HEK293 (cell line): ENCODE results near the gene TMEM60.
"Not testable (repeated sequence)": the region's sequence is repeated elsewhere in the genome, so short reads cannot be mapped to it uniquely, and the experiment has no call there.

ENCODE experiments used
- CTCF ChIA-PET: fragments of 350-600 bp; formaldehyde crosslinking; extraction: SDS; loops from one replicate; lab custom pipeline; 2021; ENCODE audit warnings: antibody characterized with exemption; lab: Yijun Ruan, JAX
- POLR2A ChIA-PET: fragments of 300-600 bp; formaldehyde crosslinking; extraction: SDS; loops from one replicate; lab custom pipeline; 2020; ENCODE audit warnings: antibody characterized with exemption, inconsistent platforms; lab: Yijun Ruan, JAX
- H3K27ac ChIP-seq: fragments of 200-500 bp; sonication (Bioruptor generic); 2 replicates; pipeline ENCODE4 v1.5.1; 2014; ENCODE audit warnings: low read depth, low read length, control low read depth, inconsistent platforms; ENCODE audit errors: extremely low read depth
- H3K36me3 ChIP-seq, 2 experiments: fragments of 200-500 bp in 1 of 2; sonication (Bioruptor generic) in 1 of 2; 1 replicate in 1 of 2; 2 replicates in 1 of 2; pipeline ENCODE4 v1.5.1; 2014 to 2017; ENCODE audit warnings: inconsistent platforms in 2 of 2, low read length in 2 of 2; ENCODE audit not compliant: control insufficient read depth in 2 of 2, insufficient read depth in 1 of 2
- H3K4me1 ChIP-seq: fragments of 200-500 bp; sonication (Bioruptor generic); 2 replicates; pipeline ENCODE4 v1.5.1; 2014; ENCODE audit warnings: mild to moderate bottlenecking, low read length, inconsistent platforms; ENCODE audit not compliant: control insufficient read depth, insufficient read depth
- H3K4me3 ChIP-seq: 2 replicates; pipeline ENCODE4 v1.5.1; 2011; ENCODE audit warnings: low read depth, mild to moderate bottlenecking, control low read depth, low read length, moderate library complexity
- H3K9me3 ChIP-seq: fragments of 200-500 bp; sonication (Bioruptor generic); 2 replicates; pipeline ENCODE4 v1.5.1; 2014; ENCODE audit warnings: low read depth, low read length, inconsistent platforms; ENCODE audit not compliant: control insufficient read depth, insufficient read depth
- GLI4 ChIP-seq: fragments of 450-650 bp; formaldehyde crosslinking; IDR thresholded peaks from 2 replicates; pipeline ENCODE4 v1.5.1; 2016; ENCODE audit warnings: missing biosample characterization, missing genetic modification characterization
- GLIS2 ChIP-seq: fragments of 450-650 bp; formaldehyde crosslinking; IDR thresholded peaks from 2 replicates; pipeline ENCODE4 v1.5.1; 2016; ENCODE audit warnings: missing biosample characterization, missing genetic modification characterization
- HOXC10 ChIP-seq: sonication (generic); formaldehyde crosslinking; IDR thresholded peaks from 2 replicates; pipeline ENCODE4 v1.8.1; 2023; ENCODE audit warnings: mild to moderate bottlenecking, missing genetic modification reagents
- OSR2 ChIP-seq: fragments of 450-650 bp; formaldehyde crosslinking; IDR thresholded peaks from 2 replicates; pipeline ENCODE4 v1.5.1; 2016; ENCODE audit warnings: missing biosample characterization, missing genetic modification characterization
- PRDM6 ChIP-seq: fragments of 450-650 bp; formaldehyde crosslinking; IDR thresholded peaks from 2 replicates; pipeline ENCODE4 v1.5.1; 2017; ENCODE audit warnings: missing biosample characterization, missing genetic modification characterization
- REPIN1 ChIP-seq: fragments of 450-650 bp; formaldehyde crosslinking; IDR thresholded peaks from 2 replicates; pipeline ENCODE4 v1.5.1; 2017; ENCODE audit warnings: missing biosample characterization, missing genetic modification characterization, low read depth
- SP7 ChIP-seq: fragments of 450-650 bp; formaldehyde crosslinking; IDR thresholded peaks from 2 replicates; pipeline ENCODE4 v1.5.1; 2016; ENCODE audit warnings: missing biosample characterization, missing genetic modification characterization
- ZBTB20 ChIP-seq: fragments of 450-650 bp; formaldehyde crosslinking; IDR thresholded peaks from 2 replicates; pipeline ENCODE4 v1.5.1; 2016; ENCODE audit warnings: missing biosample characterization, missing genetic modification characterization
- ZBTB48 ChIP-seq: fragments of 450-650 bp; formaldehyde crosslinking; IDR thresholded peaks from 2 replicates; pipeline ENCODE4 v1.5.1; 2016; ENCODE audit warnings: missing biosample characterization, missing genetic modification characterization
- ZBTB8A ChIP-seq: fragments of 450-650 bp; formaldehyde crosslinking; IDR thresholded peaks from 2 replicates; pipeline ENCODE4 v1.5.1; 2016; ENCODE audit warnings: missing biosample characterization, missing genetic modification characterization
- ZIC2 ChIP-seq: fragments of 450-650 bp; formaldehyde crosslinking; IDR thresholded peaks from 2 replicates; pipeline ENCODE4 v1.5.1; 2016; ENCODE audit warnings: missing biosample characterization, missing genetic modification characterization
- ZNF174 ChIP-seq: fragments of 450-650 bp; formaldehyde crosslinking; IDR thresholded peaks from 2 replicates; pipeline ENCODE4 v1.5.0; 2017; ENCODE audit warnings: missing biosample characterization, mild to moderate bottlenecking, missing genetic modification characterization
- ZNF514 ChIP-seq: fragments of 450-650 bp; formaldehyde crosslinking; IDR thresholded peaks from 2 replicates; pipeline ENCODE4 v1.5.1; 2016; ENCODE audit warnings: missing biosample characterization, missing genetic modification characterization
- ZNF544 ChIP-seq: fragments of 450-650 bp; formaldehyde crosslinking; IDR thresholded peaks from 2 replicates; pipeline ENCODE4 v1.5.0; 2017; ENCODE audit warnings: missing biosample characterization, missing genetic modification characterization
- ZNF549 ChIP-seq: fragments of 450-650 bp; IDR thresholded peaks from 2 replicates; pipeline ENCODE4 v1.5.1; 2018; ENCODE audit warnings: missing biosample characterization, missing genetic modification characterization, mild to moderate bottlenecking, inconsistent platforms, moderate library complexity
- ZNF558 ChIP-seq: fragments of 450-650 bp; formaldehyde crosslinking; IDR thresholded peaks from 2 replicates; pipeline ENCODE4 v1.5.1; 2016; ENCODE audit warnings: missing biosample characterization, missing genetic modification characterization
- ZNF610 ChIP-seq: fragments of 450-650 bp; formaldehyde crosslinking; IDR thresholded peaks from 2 replicates; pipeline ENCODE4 v1.5.1; 2016; ENCODE audit warnings: missing biosample characterization, missing genetic modification characterization, borderline replicate concordance
- ZNF692 ChIP-seq: fragments of 450-650 bp; formaldehyde crosslinking; IDR thresholded peaks from 2 replicates; pipeline ENCODE4 v1.5.1; 2016; ENCODE audit warnings: missing biosample characterization, missing genetic modification characterization
- ZNF701 ChIP-seq: fragments of 450-650 bp; formaldehyde crosslinking; IDR thresholded peaks from 2 replicates; pipeline ENCODE4 v1.5.1; 2016; ENCODE audit warnings: missing biosample characterization, missing genetic modification characterization
- ZNF768 ChIP-seq: fragments of 450-650 bp; formaldehyde crosslinking; IDR thresholded peaks from 2 replicates; pipeline ENCODE4 v1.5.1; 2018; ENCODE audit warnings: missing biosample characterization, mild to moderate bottlenecking, missing genetic modification characterization
- ZNF843 ChIP-seq: fragments of 450-650 bp; formaldehyde crosslinking; IDR thresholded peaks from 2 replicates; pipeline ENCODE4 v1.5.1; 2016; ENCODE audit warnings: missing biosample characterization, missing genetic modification characterization
- TF ChIP-seq, protein P1 (sequence below): fragments of 450-650 bp; formaldehyde crosslinking; IDR thresholded peaks from 2 replicates; pipeline ENCODE4 v1.5.1; 2016; ENCODE audit warnings: missing biosample characterization, missing genetic modification characterization
- TF ChIP-seq, protein P2 (sequence below): fragments of 450-650 bp; formaldehyde crosslinking; IDR thresholded peaks from 2 replicates; pipeline ENCODE4 v1.5.1; 2016; ENCODE audit warnings: missing biosample characterization, missing genetic modification characterization
- TF ChIP-seq, protein P3 (sequence below): fragments of 450-650 bp; formaldehyde crosslinking; IDR thresholded peaks from 2 replicates; pipeline ENCODE4 v1.5.1; 2016; ENCODE audit warnings: missing biosample characterization, missing genetic modification characterization, borderline replicate concordance

TMEM60 gene

GRCh38 chr7:77786018-77786417, 12.2 kb downstream of the TMEM60 start:
- H3K4me3 ChIP-seq = no peak overlapping the region
- no peaks in the 10 kb centered on the region for H3K9me3 ChIP-seq
- peaks cover 3% of the 10 kb centered on the region for H3K4me1 ChIP-seq
- POLR2A ChIA-PET = no interaction called here
- TF ChIP-seq HOXC10 (CRISPR knock-in tag) (no peak), ZIC2 (tag by site-specific recombination) (no peak), ZNF692 (tag by site-specific recombination) (no peak), ZNF514 (tag by site-specific recombination) (no peak), GLIS2 (tag by site-specific recombination) (no peak), ZNF701 (tag by site-specific recombination) (no peak), ZNF549 (tag by site-specific recombination) (no peak), ZNF558 (tag by site-specific recombination) (no peak), ZBTB48 (no peak), ZNF544 (no peak), OSR2 (tag by site-specific recombination) (no peak)
- TF ChIP-seq, protein P1, sequence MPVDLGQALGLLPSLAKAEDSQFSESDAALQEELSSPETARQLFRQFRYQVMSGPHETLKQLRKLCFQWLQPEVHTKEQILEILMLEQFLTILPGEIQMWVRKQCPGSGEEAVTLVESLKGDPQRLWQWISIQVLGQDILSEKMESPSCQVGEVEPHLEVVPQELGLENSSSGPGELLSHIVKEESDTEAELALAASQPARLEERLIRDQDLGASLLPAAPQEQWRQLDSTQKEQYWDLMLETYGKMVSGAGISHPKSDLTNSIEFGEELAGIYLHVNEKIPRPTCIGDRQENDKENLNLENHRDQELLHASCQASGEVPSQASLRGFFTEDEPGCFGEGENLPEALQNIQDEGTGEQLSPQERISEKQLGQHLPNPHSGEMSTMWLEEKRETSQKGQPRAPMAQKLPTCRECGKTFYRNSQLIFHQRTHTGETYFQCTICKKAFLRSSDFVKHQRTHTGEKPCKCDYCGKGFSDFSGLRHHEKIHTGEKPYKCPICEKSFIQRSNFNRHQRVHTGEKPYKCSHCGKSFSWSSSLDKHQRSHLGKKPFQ (tag by site-specific recombination) = no peak
- CTCF ChIA-PET = no interaction called here
- no peak overlapping the region for H3K27ac ChIP-seq
- peaks cover 6 to 8% of the 10 kb centered on the region in 2 experiments; a peak in 2 of 3 replicates for H3K36me3 ChIP-seq

DNA sequence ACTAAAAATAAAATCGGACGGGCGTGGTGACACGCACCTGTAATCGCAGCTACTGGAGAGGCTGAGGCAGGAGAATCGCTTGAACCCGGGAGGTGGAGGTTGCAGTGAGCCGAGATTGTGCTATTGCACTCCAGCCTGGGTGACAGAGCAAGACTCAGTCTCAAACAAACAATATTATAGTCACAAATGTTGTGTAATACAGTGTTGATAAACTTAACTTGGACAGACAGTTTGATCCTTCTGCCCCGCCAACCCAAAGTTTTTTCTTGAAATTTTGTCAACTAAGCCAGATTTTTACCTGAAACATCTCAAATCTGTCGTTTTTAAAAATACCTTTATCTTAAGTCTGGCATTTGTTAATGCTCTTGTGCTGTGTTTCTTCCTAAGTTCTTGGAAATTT, 13.8 kb downstream of the TMEM60 start:
- peaks cover 10 to 11% of the 10 kb centered on the region in 2 experiments; a peak in 2 of 3 replicates for H3K36me3 ChIP-seq
- CTCF ChIA-PET, H3K27ac ChIP-seq, H3K4me1 ChIP-seq, H3K9me3 ChIP-seq, POLR2A ChIA-PET, H3K4me3 ChIP-seq: not testable (repeated sequence)

DNA sequence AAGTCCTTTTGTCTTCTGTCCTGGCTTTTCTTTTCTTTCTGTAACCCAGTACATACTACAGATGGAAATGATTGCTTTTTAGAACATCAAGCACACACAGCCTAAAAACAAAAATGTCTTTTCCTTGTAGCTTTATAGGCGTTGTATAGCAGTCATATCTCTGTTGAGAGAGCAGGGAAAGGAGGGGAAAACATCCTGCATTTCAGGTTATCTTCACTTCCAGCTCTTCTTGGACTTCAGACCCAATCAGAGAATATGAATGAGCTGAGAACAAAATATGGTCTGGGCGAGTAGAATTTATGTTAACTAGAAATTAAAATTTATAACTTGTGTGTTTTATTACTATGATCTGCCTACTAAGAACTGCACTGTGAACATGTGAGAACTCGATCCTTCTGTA, 14.7 kb downstream of the TMEM60 start:
- H3K9me3 ChIP-seq = no peaks in the 10 kb centered on the region
- TF ChIP-seq PRDM6 (no peak), ZNF174 (tag by site-specific recombination) (no peak), ZIC2 (tag by site-specific recombination) (no peak), GLI4 (tag by site-specific recombination) (no peak), REPIN1 (no peak), SP7 (tag by site-specific recombination) (no peak), ZBTB20 (tag by site-specific recombination) (no peak), ZNF768 (tag by site-specific recombination) (no peak), ZNF610 (no peak), ZBTB8A (tag by site-specific recombination) (no peak), ZNF843 (tag by site-specific recombination) (no peak)
- TF ChIP-seq, protein P2, sequence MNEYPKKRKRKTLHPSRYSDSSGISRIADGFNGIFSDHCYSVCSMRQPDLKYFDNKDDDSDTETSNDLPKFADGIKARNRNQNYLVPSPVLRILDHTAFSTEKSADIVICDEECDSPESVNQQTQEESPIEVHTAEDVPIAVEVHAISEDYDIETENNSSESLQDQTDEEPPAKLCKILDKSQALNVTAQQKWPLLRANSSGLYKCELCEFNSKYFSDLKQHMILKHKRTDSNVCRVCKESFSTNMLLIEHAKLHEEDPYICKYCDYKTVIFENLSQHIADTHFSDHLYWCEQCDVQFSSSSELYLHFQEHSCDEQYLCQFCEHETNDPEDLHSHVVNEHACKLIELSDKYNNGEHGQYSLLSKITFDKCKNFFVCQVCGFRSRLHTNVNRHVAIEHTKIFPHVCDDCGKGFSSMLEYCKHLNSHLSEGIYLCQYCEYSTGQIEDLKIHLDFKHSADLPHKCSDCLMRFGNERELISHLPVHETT (tag by site-specific recombination) = no peak
- TF ChIP-seq, protein P3, sequence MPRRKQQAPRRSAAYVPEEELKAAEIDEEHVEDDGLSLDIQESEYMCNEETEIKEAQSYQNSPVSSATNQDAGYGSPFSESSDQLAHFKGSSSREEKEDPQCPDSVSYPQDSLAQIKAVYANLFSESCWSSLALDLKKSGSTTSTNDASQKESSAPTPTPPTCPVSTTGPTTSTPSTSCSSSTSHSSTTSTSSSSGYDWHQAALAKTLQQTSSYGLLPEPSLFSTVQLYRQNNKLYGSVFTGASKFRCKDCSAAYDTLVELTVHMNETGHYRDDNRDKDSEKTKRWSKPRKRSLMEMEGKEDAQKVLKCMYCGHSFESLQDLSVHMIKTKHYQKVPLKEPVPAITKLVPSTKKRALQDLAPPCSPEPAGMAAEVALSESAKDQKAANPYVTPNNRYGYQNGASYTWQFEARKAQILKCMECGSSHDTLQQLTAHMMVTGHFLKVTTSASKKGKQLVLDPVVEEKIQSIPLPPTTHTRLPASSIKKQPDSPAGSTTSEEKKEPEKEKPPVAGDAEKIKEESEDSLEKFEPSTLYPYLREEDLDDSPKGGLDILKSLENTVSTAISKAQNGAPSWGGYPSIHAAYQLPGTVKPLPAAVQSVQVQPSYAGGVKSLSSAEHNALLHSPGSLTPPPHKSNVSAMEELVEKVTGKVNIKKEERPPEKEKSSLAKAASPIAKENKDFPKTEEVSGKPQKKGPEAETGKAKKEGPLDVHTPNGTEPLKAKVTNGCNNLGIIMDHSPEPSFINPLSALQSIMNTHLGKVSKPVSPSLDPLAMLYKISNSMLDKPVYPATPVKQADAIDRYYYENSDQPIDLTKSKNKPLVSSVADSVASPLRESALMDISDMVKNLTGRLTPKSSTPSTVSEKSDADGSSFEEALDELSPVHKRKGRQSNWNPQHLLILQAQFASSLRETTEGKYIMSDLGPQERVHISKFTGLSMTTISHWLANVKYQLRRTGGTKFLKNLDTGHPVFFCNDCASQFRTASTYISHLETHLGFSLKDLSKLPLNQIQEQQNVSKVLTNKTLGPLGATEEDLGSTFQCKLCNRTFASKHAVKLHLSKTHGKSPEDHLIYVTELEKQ (tag by site-specific recombination) = no peak
- ChIA-PET POLR2A (interaction anchor here (0.6 kb wide), 2 partner anchors 61 to 460 kb away, joined by 5 to 6 read pairs; no protein-coding TSS in a partner anchor), CTCF (interaction anchor here (0.6 to 0.9 kb wide), 2 partner anchors 14 to 91 kb away, joined by 3 read pairs; no protein-coding TSS in a partner anchor)
- H3K27ac ChIP-seq = no peak overlapping the region
- no peak overlapping the region for H3K4me3 ChIP-seq
- peaks cover 10 to 15% of the 10 kb centered on the region in 2 experiments for H3K36me3 ChIP-seq
- peaks cover 5% of the 10 kb centered on the region; the same call in 1 of the 2 replicates for H3K4me1 ChIP-seq
